ENCODE measurements around the gene KCNIP4. TPM values are rescaled to one million over a fixed set of nuclear protein-coding genes. Genes with fewer than 3 reads are reported as not detected.

The KCNIP4 gene
- total RNA-seq, 1 donor = not detected

DNA sequence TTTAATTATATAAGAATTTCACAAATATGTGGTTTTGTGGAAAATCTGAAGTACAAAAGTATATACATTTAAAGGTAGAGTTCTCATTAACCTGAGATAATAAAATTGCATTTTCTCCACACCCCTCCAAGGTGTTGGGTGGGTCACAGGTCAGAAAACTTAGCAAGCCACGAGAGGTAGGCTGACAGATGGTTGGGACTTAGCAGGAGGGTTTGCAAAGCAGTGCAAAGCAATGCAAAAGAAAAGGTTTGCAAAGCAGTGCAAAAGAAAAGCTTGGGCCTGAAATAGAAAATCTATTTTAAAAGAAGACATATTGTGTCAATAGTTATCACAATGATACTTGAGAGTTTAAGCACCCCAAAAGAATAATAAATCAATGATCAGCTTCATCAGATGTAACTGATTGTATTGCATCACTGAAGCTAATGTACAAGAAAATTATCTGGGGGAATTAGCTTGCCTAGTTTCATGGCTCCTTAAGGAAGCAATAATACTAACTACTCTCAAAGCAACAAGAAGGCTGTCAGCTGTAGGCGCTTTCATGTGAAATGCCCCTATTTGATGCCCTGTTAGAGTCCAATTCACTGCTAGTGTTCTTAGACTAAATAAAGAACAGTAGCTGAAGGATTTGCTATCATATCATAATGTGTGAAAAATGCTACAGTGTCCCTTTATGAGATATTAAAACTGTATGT lies 319.5 kb downstream of the KCNIP4 start:
- H3K36me3 ChIP-seq (ENCODE audit: insufficient read depth, low read length) = no peaks in the 10 kb centered on the region
- no peaks in the 10 kb centered on the region for H3K4me1 ChIP-seq (ENCODE audit: insufficient read depth, low read length)
- H2AFZ ChIP-seq (ENCODE audit: low read length) = no peak overlapping the region
- no peaks in the 10 kb centered on the region for H3K79me2 ChIP-seq (ENCODE audit: insufficient read depth, low read length)
- no peaks in the 10 kb centered on the region for H3K9me3 ChIP-seq (ENCODE audit: low read depth, low read length)
- TF ChIP-seq, protein P1, sequence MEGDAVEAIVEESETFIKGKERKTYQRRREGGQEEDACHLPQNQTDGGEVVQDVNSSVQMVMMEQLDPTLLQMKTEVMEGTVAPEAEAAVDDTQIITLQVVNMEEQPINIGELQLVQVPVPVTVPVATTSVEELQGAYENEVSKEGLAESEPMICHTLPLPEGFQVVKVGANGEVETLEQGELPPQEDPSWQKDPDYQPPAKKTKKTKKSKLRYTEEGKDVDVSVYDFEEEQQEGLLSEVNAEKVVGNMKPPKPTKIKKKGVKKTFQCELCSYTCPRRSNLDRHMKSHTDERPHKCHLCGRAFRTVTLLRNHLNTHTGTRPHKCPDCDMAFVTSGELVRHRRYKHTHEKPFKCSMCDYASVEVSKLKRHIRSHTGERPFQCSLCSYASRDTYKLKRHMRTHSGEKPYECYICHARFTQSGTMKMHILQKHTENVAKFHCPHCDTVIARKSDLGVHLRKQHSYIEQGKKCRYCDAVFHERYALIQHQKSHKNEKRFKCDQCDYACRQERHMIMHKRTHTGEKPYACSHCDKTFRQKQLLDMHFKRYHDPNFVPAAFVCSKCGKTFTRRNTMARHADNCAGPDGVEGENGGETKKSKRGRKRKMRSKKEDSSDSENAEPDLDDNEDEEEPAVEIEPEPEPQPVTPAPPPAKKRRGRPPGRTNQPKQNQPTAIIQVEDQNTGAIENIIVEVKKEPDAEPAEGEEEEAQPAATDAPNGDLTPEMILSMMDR (IDR thresholded peaks at IDR 0.05; ENCODE audit: extremely low read depth, low read depth, low read length) = no peak
- DNase-seq (ENCODE audit: insufficient read length, low spot score, missing footprints) = no peak
- no peak overlapping the region for H3K4me3 ChIP-seq (ENCODE audit: insufficient read depth, low read length)
- H3K27ac ChIP-seq (ENCODE audit: low read depth, low read length) = no peak overlapping the region
- H3K4me2 ChIP-seq (ENCODE audit: insufficient read depth, low read length) = no peak overlapping the region
- H3K27me3 ChIP-seq (ENCODE audit: insufficient read depth, low read length) = no peaks in the 10 kb centered on the region
- no peaks in the 10 kb centered on the region for H4K20me1 ChIP-seq (ENCODE audit: insufficient read depth, low read length)

DNA sequence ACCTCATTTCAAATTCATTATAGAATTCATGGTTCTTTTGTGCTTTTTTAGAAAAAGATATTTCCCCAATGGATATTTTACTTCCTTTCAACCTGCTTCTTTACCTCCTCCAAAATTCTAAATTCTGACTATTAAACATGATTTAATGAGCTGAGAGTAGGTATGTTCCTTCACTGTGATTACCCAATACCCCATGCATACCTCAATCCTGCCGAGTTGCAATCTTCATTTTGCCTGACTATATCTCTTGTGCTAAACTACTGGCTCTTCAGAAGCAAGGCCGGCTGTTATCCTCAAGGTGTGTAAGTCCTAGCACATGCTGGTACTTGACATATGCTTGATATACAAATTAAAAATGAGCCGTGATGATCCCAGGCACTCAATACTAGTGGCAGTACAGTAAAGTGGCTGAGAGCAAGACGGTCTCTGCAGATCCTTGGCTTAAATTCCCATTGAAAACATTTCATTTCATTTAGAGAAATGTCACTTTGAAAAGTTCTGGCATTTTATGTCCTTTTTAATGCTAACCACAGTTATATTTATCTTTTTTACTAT lies 320.4 kb downstream of the KCNIP4 start:
- Histone ChIP-seq H3K36me3 (ENCODE audit: insufficient read depth, low read length) (no peaks in the 10 kb centered on the region), H2AFZ (ENCODE audit: low read length) (no peak overlapping the region), H3K27me3 (ENCODE audit: insufficient read depth, low read length) (no peaks in the 10 kb centered on the region), H3K4me2 (ENCODE audit: insufficient read depth, low read length) (no peak overlapping the region), H3K27ac (ENCODE audit: low read depth, low read length) (no peak overlapping the region), H3K4me1 (ENCODE audit: insufficient read depth, low read length) (no peaks in the 10 kb centered on the region), H3K79me2 (ENCODE audit: insufficient read depth, low read length) (no peaks in the 10 kb centered on the region), H3K4me3 (ENCODE audit: insufficient read depth, low read length) (no peak overlapping the region), H3K9me3 (ENCODE audit: low read depth, low read length) (no peaks in the 10 kb centered on the region), H4K20me1 (ENCODE audit: insufficient read depth, low read length) (no peaks in the 10 kb centered on the region)
- no peak for DNase-seq (ENCODE audit: insufficient read length, low spot score, missing footprints)
- TF ChIP-seq, protein P1 (IDR thresholded peaks at IDR 0.05; ENCODE audit: extremely low read depth, low read depth, low read length) = no peak

DNA sequence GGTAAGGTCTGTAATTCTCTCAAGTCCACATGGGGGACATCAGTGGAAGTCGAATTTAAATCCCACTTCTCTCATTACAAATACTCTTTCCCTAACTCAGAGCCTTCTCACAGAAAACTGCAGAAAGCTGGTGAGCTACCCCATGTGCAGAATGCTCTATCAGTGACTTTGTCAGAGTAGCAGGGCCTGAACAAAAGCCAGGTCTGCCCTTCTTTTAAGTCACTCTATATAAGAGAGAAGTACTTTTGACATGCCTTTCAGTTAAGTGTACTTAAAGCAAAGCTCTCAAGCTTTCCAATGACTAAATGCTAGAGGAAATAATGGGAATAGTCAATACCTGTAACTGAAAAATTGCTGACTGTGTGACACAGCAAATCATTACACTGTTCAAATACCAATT lies 323.1 kb downstream of the KCNIP4 start:
- Histone ChIP-seq H3K9me3 (ENCODE audit: low read depth, low read length) (no peaks in the 10 kb centered on the region), H3K36me3 (ENCODE audit: insufficient read depth, low read length) (no peaks in the 10 kb centered on the region), H2AFZ (ENCODE audit: low read length) (no peak overlapping the region), H3K4me3 (ENCODE audit: insufficient read depth, low read length) (no peak overlapping the region), H3K4me1 (ENCODE audit: insufficient read depth, low read length) (no peaks in the 10 kb centered on the region), H3K27ac (ENCODE audit: low read depth, low read length) (no peak overlapping the region), H4K20me1 (ENCODE audit: insufficient read depth, low read length) (no peaks in the 10 kb centered on the region), H3K4me2 (ENCODE audit: insufficient read depth, low read length) (no peak overlapping the region), H3K79me2 (ENCODE audit: insufficient read depth, low read length) (no peaks in the 10 kb centered on the region), H3K27me3 (ENCODE audit: insufficient read depth, low read length) (no peaks in the 10 kb centered on the region)
- TF ChIP-seq, protein P1 (IDR thresholded peaks at IDR 0.05; ENCODE audit: extremely low read depth, low read depth, low read length) = no peak
- no peak for DNase-seq (ENCODE audit: insufficient read length, low spot score, missing footprints)

DNA sequence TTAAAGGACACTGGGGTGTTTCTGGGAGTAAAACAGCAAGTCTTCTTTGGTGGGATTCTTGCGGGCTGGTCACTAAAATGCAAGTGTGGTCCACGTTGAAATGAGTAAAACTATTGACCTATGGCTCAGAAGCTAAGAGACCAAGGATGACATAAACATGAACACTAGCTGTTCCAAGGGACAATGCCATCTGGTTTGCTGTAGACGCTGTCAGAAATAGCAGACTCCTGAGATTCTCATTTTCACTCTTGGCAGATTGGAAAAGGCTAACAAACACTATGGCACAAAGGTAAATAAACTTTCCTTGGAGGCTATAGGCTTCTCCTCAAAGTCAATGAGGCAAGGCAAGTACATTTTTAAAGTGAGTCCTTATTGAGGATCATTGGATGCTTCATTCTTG lies 343.6 kb downstream of the KCNIP4 start:
- DNase-seq (ENCODE audit: insufficient read length, low spot score, missing footprints) = no peak
- Histone ChIP-seq H3K4me3 (ENCODE audit: insufficient read depth, low read length) (no peak overlapping the region), H3K9me3 (ENCODE audit: low read depth, low read length) (no peaks in the 10 kb centered on the region), H3K4me1 (ENCODE audit: insufficient read depth, low read length) (no peaks in the 10 kb centered on the region), H3K27me3 (ENCODE audit: insufficient read depth, low read length) (no peaks in the 10 kb centered on the region), H4K20me1 (ENCODE audit: insufficient read depth, low read length) (no peaks in the 10 kb centered on the region), H3K36me3 (ENCODE audit: insufficient read depth, low read length) (no peaks in the 10 kb centered on the region), H3K27ac (ENCODE audit: low read depth, low read length) (no peak overlapping the region), H2AFZ (ENCODE audit: low read length) (no peak overlapping the region), H3K79me2 (ENCODE audit: insufficient read depth, low read length) (no peaks in the 10 kb centered on the region), H3K4me2 (ENCODE audit: insufficient read depth, low read length) (no peak overlapping the region)
- TF ChIP-seq, protein P1 (IDR thresholded peaks at IDR 0.05; ENCODE audit: extremely low read depth, low read depth, low read length) = no peak
